Caki2 (cell line): Measurements from ENCODE around the gene PDE4DIP. TPM values are rescaled to one million over a fixed set of nuclear protein-coding genes. Genes with fewer than 3 reads are reported as not detected.
"Not testable (repeated sequence)": the region's sequence is repeated elsewhere in the genome, so short reads cannot be mapped to it uniquely, and the experiment has no call there.

Source experiments
- DNase-seq: peaks from one replicate; pipeline ENCODE4 v3.0.0-alpha.2; 2015; ENCODE audit warnings: low read depth
- in situ Hi-C: cut with HindIII; loops from 2 replicates; pipeline ENCODE4 v1.10.0; 2016; ENCODE audit warnings: low sequenced_read_pairs, low pct_unique_long_range_greater_than_20kb, mixed read lengths
- total RNA-seq: library from RNA; depleted of rRNA; stranded (reverse); fragments of >200 nt; shearing (Covaris generic); gene quantifications from 2 replicates; pipeline ENCODE4 v1.2.3, GENCODE V29; 2014; ENCODE audit warnings: low replicate concordance

The PDE4DIP gene
- total RNA-seq, 1 experiment from 2014 or later: 27.0 TPM

DNA sequence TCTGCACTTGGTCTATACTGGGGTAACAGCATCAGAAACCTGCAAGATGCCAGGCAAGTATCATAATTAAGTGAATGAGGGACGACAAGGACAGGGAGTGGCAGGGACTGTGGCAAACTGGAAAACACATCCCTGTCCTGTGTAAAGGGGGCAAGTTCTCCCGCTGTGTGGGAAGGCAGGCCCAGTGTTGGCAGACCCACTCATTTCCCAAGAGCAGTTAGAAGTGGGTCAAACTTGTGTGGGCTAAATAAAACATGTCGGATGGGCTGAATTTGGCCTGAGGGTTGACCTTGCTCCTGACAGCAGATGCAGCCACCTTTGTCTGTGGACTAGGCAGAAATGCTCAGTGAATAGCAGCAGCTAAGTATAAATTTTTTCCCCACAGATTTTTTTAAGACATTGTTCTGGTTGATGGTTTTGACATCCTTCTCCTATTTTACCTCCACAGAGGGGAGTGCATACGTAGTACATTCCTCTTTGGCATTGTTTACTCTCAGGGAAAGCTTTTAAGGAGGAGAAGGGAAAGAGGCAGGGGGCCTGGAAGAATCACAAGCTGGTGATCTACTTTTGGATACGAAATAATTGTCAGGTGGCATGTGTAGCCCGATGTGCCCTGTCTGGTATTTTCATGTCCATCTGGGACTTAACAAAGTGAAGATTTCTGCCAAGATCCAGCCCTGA lies 16.5 kb downstream of the PDE4DIP start:
- DNase-seq, in situ Hi-C loops: not testable (repeated sequence)

DNA sequence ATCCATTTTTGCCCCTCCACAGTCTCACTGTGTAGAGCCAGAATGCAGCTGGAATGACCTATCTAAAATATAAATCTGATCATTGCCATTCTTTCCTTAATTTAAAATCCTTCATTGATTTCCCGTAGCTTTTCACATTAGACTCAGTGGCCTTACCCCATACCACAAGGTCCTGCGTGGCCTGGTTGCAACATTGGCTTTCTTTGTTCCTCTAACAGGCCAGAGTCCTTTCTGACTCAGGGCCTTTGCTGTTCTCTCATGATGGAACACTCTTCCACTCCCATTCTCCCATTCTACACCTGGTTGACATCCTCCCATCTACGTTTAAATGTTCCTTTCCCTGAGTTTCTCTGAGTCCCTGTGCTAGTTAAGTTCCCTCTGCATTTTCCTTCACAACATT lies 18.4 kb downstream of the PDE4DIP start:
- DNase-seq: not testable (repeated sequence)

DNA sequence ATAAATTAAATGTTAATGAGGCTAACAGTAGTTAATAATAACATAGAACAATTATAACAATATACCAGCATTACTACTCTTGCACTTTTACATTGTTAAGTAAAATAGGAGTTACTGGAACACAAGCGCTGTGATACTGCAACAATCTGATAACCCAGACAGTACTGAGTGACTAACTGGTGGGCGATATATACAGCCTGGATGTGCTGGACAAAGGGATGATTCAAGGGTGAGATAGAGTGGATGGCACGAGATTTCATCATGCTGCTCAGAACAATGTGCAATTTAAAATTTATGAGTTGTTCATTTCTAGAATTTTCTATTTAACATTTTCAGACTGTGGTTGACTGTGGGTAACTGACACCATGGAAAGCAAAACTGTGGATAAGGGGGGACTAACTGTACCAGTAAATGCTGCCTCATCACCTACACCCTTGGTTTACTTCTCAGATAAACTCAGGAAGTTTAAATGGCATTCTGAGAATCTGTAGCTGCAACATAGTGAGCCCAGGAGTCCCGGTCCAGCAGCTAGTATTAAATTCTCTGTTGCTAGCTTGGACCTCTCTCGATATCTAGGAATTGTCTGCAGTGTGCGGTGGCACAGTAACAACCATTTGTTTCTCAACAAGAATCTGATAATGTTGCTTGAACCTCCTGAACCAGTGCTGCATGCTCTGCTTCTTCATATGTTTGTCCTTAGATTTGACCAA lies 24.9 kb downstream of the PDE4DIP start:
- DNase-seq, in situ Hi-C loops: not testable (repeated sequence)

More for the DNA sequence above, 18.4 kb downstream of the PDE4DIP start:
- in situ Hi-C loops: not testable (repeated sequence)

DNA sequence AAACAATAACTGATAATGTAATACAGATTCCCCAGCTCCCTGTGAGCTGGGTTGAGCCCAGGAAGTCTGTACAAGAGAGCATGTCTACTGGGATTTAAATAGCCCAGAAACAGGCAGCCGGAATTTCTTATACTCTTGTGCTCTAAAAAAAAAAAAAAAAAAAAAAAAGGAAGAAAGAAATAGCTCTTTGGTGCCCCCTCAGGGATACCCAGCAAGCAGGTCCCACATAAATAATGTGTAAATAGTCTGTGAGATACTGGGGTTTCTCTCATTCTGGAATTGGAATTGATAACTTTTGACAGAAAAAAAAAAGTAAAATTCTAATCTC lies 25.4 kb downstream of the PDE4DIP start:
- in situ Hi-C loops: not testable (repeated sequence)

DNA sequence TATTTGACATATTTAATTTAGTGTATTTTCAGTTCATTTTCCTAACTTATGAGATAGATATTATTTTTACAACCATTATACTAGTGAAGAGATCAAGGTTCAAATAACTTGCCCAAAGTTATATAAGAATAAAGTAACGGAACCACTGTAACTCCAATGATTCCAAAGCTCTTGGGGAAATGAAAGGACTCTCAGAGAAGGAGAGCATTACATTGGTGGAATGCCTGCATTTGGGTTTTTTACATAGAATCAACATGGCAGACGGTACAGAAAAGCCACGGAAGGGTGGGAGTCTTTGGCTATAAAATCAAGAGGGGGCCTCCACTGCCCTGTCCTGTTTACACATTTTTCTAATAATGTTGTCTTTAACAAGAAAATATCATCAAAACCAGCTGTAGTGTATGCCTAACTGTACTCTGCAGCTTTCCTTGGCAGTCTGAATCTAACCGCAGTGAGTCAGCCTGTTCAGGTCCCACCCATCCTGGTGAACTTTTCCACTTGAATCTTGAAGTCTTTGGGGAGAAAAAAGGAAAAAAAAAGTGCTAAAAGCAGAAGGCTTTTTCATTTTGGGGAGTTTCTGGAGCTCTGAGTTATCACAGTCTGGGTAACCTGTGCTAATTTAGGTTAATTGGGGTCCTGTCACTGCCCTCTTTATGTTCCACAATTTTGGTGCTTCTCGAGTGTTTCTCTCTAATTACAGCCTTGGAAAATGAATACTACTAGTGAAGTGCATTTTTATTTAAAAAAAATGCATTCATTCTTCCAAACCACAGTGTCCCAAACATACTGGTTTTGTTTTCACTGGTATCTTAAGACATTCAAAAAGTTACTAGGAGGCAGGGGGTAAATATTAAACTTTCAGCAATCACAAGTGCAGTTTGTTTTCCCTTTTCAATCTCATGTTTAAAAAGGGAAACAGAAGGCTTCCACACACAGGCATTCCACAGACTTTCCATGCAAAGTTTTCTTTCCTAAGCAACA lies 30.5 kb downstream of the PDE4DIP start:
- DNase-seq, in situ Hi-C loops: not testable (repeated sequence)

More for the DNA sequence above, 25.4 kb downstream of the PDE4DIP start:
- not testable (repeated sequence) for DNase-seq

DNA sequence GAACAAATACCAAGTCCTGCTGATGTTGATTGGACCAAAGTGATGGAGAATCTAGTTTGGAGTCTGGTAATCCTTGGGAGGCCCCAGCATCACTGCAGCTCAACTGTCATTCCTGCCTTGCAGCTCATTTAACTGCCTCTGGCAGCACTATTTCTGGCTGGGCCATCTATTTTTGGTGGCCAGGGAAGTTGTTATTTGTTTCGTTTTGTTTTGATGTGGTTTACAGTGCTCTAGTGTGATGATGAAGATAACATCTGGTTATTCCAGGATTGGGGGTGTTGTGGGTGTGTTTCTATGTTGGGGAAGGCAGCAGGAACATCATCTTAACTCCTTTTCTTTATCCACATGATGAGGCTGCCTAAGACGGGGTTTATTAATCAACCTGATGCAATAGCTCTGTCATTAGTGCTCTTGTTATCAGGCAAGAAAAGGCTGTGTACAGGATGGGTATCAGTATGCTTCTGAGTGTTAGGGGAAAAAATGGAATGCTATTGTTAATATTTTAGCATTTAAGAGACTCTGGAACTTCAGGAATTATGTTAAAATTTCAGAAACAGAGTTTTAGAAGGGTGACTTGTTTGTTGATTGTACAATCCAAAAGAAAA lies 35.7 kb downstream of the PDE4DIP start:
- DNase-seq, in situ Hi-C loops: not testable (repeated sequence)

DNA sequence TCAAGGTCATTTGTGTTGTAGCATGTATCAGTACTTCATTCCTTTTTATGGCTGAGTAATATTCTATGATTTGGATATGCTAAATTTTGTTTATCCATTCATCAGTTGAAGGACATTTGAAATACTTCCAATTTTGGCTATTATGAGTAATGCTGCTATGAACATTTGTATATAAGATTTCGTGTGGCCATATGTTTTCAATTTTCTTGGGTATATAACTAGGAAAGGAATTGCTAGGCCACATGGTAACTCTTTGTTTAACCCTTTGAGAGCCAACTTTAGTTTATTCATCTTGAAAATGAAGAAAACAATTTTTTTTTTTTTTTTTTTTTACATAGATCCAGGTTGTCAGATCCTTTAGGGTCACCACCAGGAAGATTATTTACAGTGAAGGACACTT lies 37.0 kb downstream of the PDE4DIP start:
- DNase-seq, in situ Hi-C loops: not testable (repeated sequence)

DNA sequence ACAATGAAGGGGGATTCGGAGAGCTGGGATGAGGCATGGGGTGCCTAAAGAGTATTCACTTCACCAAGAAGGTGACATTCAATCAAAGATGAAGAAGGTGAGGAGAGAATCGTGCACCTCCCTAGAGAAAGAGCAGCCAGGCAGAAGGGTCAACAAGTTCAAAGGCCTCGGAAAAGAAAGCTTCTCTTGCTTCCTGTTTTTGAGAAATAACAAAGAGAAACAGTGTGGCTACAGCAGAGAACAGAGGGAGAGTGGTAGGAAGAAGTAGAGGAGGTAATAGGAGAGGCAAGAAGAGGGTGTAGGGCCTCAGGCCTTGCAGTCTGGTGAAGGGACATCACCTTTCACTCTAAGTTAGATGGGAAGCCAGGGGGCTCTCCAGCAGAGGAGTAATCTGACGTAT lies 41.0 kb downstream of the PDE4DIP start:
- DNase-seq, in situ Hi-C loops: not testable (repeated sequence)

DNA sequence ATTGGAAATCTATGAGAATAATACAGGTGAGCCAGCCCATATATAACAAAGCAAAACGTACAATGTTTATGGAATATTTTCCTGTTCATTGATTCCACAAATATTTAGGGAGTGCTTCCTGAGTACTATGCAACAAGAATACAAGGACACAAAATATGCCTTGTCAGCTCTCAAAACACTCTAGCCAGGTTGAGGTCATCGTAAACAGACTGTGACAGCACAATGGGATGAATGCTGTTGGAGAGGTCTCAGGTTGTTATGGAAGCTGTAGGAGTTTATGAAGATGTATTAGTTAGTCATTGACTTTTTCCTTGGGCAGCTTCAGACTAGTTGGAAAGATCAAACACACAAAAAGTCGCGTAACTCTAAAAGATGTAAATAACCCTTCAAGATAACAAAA lies 42.1 kb downstream of the PDE4DIP start:
- DNase-seq, in situ Hi-C loops: not testable (repeated sequence)

DNA sequence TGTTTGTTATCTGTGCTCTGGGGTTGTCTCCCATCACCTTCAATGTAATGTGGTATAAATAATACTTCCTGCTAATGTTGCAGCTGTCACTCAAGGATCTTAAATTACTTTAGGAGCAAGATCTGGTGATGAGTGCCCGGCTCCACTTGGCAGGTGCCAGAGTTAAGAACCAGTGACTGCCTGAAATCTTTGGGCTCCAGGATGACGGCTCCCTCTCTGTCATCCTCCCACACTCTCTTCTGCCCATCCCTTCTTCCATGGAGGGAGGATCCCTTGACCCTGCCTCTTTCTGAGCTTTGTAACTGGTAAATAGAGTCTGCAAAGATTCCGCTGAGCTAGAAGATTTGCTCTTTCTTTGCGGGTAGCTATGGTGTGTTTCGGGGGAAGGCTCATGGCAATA lies 44.4 kb downstream of the PDE4DIP start:
- in situ Hi-C loops, DNase-seq: not testable (repeated sequence)

DNA sequence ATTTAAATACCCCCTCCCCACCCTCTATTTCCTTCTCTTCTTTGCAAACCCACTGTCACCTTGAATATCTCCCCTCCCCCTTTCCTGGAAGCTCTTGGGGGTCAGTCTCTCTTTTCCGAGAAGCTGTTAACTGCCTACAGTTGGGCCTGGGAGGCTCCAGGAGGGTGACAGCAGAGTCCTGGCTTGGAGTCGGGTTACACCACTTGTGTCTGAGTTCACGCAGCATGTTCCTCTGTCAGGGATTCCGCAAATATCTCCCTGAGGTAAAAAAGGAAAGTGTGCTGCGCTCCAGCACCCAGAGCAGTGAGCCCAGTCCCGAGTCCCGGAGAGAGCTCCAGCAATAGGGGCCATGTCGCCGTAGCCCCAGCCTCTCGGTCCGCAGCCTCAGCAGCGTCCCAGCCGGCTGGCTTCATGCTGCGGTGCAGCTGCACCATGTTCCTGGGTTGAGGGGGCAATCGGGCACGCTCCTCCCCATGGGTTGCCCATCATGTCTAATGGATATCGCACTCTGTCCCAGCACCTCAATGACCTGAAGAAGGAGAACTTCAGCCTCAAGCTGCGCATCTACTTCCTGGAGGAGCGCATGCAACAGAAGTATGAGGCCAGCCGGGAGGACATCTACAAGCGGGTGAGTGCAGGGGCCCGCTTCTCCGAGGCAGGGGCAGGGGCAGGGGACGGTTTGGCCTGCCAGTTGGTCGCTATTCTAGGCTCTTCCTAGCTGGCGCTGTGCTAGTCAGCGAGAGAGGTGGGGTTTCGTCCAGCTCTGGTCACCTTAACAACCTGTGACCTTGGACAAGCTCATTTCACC lies 45.2 kb downstream of the PDE4DIP start:
- DNase-seq, in situ Hi-C loops: not testable (repeated sequence)

DNA sequence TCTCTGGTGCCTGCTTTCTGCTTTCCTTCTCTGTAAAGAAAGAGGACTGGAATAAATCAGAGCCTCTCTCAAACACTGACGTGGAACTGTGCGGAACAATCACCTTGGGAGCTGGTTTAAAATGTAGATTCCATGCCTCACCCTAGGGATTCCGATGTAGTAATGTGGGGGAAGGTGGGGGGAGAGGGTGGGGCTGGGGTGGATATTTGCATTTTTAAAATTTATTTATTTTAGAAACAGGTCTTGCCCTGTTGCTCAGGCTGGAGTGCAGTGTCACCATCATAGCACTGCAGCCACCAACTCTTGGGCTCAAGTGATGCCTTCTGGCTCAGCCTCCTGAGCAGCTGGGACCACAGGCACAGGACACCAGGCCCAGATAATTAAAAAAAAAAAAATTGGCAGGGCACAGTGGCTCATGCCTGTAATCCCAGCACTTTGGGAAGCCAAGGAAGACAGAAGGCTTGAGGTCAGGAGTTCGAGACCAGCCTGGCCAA lies 45.9 kb downstream of the PDE4DIP start:
- DNase-seq, in situ Hi-C loops: not testable (repeated sequence)

DNA sequence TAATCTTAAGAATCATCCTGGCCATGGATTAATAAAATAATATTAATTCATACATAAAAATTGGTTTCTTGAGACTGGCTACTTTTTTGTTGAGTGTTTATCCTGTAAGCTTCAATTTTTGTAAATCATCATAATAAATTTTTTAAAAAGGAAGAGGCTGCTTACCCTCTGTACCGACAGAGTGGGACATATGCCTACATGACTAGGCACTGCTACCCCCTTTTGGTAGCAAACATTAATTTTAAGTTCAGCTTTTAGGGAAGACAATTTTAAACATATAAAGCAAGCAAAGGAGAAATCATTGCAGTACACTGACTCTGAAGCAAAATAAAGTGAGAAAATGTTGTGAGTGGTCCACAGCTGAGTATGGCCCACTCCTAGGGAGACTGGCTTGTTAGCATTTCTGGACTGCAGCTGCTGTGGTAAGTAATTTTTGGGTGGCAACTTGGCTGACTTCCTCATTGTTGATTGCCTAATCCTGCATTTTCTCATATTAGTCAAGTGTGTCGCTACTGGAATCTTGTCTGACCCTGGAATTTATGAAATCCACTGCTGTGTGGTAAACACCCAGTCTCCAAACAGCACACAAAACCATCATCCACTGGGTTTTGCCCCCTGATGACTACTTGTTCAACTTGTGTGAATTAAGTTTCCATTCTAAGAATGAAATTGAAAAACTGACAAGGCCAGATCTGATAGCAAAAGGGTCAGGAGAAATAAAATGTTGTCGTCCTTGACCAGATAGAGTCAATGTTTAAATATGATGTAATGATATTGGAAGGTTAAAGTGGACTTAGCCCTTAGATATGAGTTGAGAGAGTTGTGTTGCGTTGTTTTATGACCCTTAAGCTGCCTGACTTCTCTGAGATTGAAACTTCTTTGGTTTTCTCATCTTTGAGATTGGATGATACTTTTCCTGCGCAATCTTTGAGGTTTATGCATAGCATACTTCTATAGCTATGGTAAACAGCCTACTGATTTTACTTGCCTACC lies 50.4 kb downstream of the PDE4DIP start:
- in situ Hi-C loops, DNase-seq: not testable (repeated sequence)

DNA sequence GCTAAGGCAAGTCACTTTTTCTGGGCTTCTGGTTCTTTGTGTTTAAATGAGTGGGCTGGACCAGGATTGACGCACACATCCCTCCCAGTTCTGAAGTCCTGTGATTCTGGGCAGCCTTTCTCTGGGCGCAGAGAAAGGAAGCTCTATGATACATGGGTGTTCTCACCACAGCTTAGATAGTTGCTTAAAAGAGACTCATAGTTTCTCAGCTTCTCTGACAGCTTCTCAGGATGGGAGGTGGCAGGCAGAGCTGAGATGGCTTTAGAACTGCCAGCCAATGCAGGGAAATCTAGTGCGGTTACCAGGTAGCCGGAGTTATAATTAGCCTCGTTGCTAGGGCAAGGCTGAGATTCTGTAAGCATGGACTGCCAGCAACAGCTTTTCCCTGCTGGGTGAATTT lies 55.8 kb downstream of the PDE4DIP start:
- DNase-seq, in situ Hi-C loops: not testable (repeated sequence)

DNA sequence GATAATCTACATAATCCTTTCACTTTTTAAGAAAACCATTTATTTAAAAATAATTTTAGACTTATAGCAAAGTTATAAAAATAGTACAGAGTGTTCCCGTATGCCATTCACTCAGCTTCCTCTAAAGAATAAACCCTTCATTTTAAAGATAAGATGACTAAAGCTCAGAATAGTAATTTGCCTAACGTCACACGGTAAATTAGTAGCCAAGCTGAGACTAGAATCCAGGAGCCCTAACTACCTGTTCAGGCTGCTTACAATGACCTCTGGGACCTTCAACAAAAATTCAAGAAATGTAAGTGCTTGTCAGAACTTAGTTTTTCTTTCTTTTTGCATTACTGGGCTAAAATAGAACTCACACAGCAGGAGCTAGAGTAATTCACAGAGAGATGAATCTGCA lies 56.5 kb downstream of the PDE4DIP start:
- in situ Hi-C loops, DNase-seq: not testable (repeated sequence)
